Kidney (tissue), 14 donors: ENCODE measurements around the gene SLFN14. TPM values are rescaled to one million over a fixed set of nuclear protein-coding genes. Genes with fewer than 3 reads are reported as not detected.
A peak's percentile ranks its signal among the peaks of the same experiment; 100 is the strongest.

Source experiments
- DNase-seq, 5 donors: peaks; one replicate each; pipeline ENCODE4 v3.0.0-alpha.2; 2013 to 2020
- FAIRE-seq: peaks from 2 replicates; lab custom pipeline; 2012; peaks lifted over from hg19 to GRCh38; lab: Jason Lieb, UNC
- H3K27ac ChIP-seq, 2 donors: one replicate each; pipeline ENCODE4 v1.7.0; 2013; ENCODE audit warnings: low read depth in 2 of 2, low read length in 2 of 2, inconsistent platforms in 1 of 2
- H3K27me3 ChIP-seq: one replicate; pipeline ENCODE4 v1.7.1; 2013; ENCODE audit warnings: low read length, inconsistent platforms; ENCODE audit not compliant: control insufficient read depth, insufficient read depth
- H3K36me3 ChIP-seq, 3 donors: one replicate each; pipeline versions ENCODE4 v1.7.0 to v1.7.1; 2013; ENCODE audit warnings: low read length in 3 of 3, control low read depth in 1 of 3, inconsistent platforms in 1 of 3; ENCODE audit not compliant: insufficient read depth in 3 of 3, control insufficient read depth in 2 of 3
- H3K4me1 ChIP-seq, 3 donors: one replicate each; pipeline versions ENCODE4 v1.7.0 to v1.7.1; 2013; ENCODE audit warnings: low read length in 3 of 3, inconsistent platforms in 1 of 3, low read depth in 1 of 3; ENCODE audit not compliant: control insufficient read depth in 2 of 3, insufficient read depth in 2 of 3
- H3K4me3 ChIP-seq, 3 donors: one replicate each; pipeline versions ENCODE4 v1.7.0 to v1.8.1; 2013; ENCODE audit warnings: low read length in 3 of 3, control low read depth in 1 of 3, inconsistent platforms in 1 of 3
- H3K9ac ChIP-seq, 3 donors: one replicate each; pipeline versions ENCODE4 v1.7.0 to v1.7.1; 2013; ENCODE audit warnings: low read length in 3 of 3, control low read depth in 1 of 3, inconsistent platforms in 1 of 3
- H3K9me3 ChIP-seq, 3 donors: one replicate each; pipeline versions ENCODE4 v1.7.0 to v1.7.1; 2013; ENCODE audit warnings: low read length in 3 of 3, control low read depth in 1 of 3, inconsistent platforms in 1 of 3; ENCODE audit not compliant: control insufficient read depth in 2 of 3, insufficient read depth in 1 of 3
- CTCF ChIP-seq: IDR thresholded peaks from 3 replicates; pipeline ENCODE4 v1.5.1; 2012; ENCODE audit warnings: mild to moderate bottlenecking, moderate library complexity, borderline replicate concordance; ENCODE audit not compliant: insufficient read depth; ENCODE audit errors: extremely low read depth
- intact Hi-C: fragments of 100-400 bp; cut with DNase I; formaldehyde crosslinking; loops from one replicate; pipeline ENCODE4 v1.11.1; 2022
- polyA plus RNA-seq: library from polyadenylated mRNA; stranded (reverse); fragments of 350-450 nt; fragmentation: Illumina TruSeq; extraction: RNeasy Lipid Tissue Mini Kit (QIAGEN cat#74804); gene quantifications from one replicate; pipeline ENCODE4 v1.2.3, GENCODE V29; 2014; ENCODE audit warnings: low read depth, low replicate concordance; ENCODE audit not compliant: insufficient read depth
- total RNA-seq: library from RNA; stranded (reverse); fragmentation: NEBNext Ultra II Directional; extraction: Animal tissue kit (Norgen Biotek cat#: 25700); gene quantifications from one replicate; pipeline ENCODE4 v1.2.1, GENCODE V29; 2021
- donor health status: control.
- donor health status: control.
- donor health status: control.
- donor health status: control.
- donor health status: control.
- donor health status: DM: yes; HTN: yes; CAD: no.
- donor health status: Normal renal cell carcinoma (clear cell type).

SLFN14 gene
- total and polyA plus RNA-seq, 2 donors from 2014 or later: 0.09 TPM; not detected in 1

GRCh38 chr17:35542990-35543389 lies 17.6 kb downstream of the SLFN14 start:
- FAIRE-seq: no peak
- Histone ChIP-seq H3K36me3 (no peaks in the 10 kb centered on the region), H3K27me3 (no peaks in the 10 kb centered on the region), H3K4me1 (no peaks in the 10 kb centered on the region), H3K4me3 (no peak overlapping the region), H3K27ac (no peak overlapping the region), H3K9me3 (no peaks in the 10 kb centered on the region), H3K9ac (no peak overlapping the region)
- TF ChIP-seq CTCF: no peak
- intact Hi-C loops: no loop called here
- DNase-seq: no peak

GRCh38 chr17:35541434-35541833 lies 19.2 kb downstream of the SLFN14 start:
- TF ChIP-seq CTCF: no peak
- Histone ChIP-seq H3K9me3 (no peaks in the 10 kb centered on the region), H3K27me3 (no peaks in the 10 kb centered on the region), H3K4me3 (peak overlapping the region in 2 of 3 donors; percentile 56 to 67), H3K36me3 (no peaks in the 10 kb centered on the region), H3K27ac (peak overlapping the region in 1 of 2 donors; percentile 33), H3K9ac (no peak overlapping the region), H3K4me1 (no peaks in the 10 kb centered on the region)
- DNase-seq: no peak
- intact Hi-C loops: no loop called here
- FAIRE-seq: no peak

GRCh38 chr17:35540589-35541404 lies 19.8 kb downstream of the SLFN14 start:
- no peaks in the 10 kb centered on the region for H3K36me3 ChIP-seq
- H3K4me3 ChIP-seq: peak overlapping the region in 2 of 3 donors; percentile 56 to 67
- peak overlapping the region; percentile 33 to 84 for H3K27ac ChIP-seq
- TF ChIP-seq CTCF: no peak
- intact Hi-C loops: no loop called here
- no peak overlapping the region for H3K9ac ChIP-seq
- peak in 1 of 5 donors; percentile 34 for DNase-seq
- FAIRE-seq: peak; percentile 8
- H3K9me3 ChIP-seq: no peaks in the 10 kb centered on the region
- no peaks in the 10 kb centered on the region for H3K4me1 ChIP-seq
- H3K27me3 ChIP-seq: no peaks in the 10 kb centered on the region
